Lung microvascular endothelial cell (primary cell): ENCODE data around the gene F12. TPM values are rescaled to one million over a fixed set of nuclear protein-coding genes. Genes with fewer than 3 reads are reported as not detected.
"Not testable (repeated sequence)": the region's sequence is repeated elsewhere in the genome, so short reads cannot be mapped to it uniquely, and the experiment has no call there.

Experiments
- DNase-seq, 2 donors: peaks; one replicate each; pipeline versions ENCODE4 v3.0.0 to v3.0.0-alpha.2; 2010; ENCODE audit warnings: low read depth in 2 of 2
- total RNA-seq: library from RNA; depleted of rRNA; stranded (reverse); fragments of >200 nt; gene quantifications from 2 replicates; pipeline ENCODE4 v1.2.1, GENCODE V29; 2014

F12 gene
- total RNA-seq, 1 donor from 2014 or later = 0.40 TPM

- DNase-seq = peak in 1 of 2 donors; percentile 82
These were observed 19.9 kb downstream of the F12 start for GRCh38 chr5:177389241-177390169.

- no peak for DNase-seq
These were observed 20.8 kb downstream of the F12 start for GRCh38 chr5:177388521-177389052.

GRCh38 chr5:177387405-177387804 lies 22.0 kb downstream of the F12 start:
- no peak for DNase-seq

- no peak for DNase-seq
These were observed 22.8 kb downstream of the F12 start for GRCh38 chr5:177386542-177386941.

- DNase-seq = no peak
These were observed 23.6 kb downstream of the F12 start for GRCh38 chr5:177385720-177386119.

- no peak for DNase-seq
These were observed 25.2 kb downstream of the F12 start, which contains the start of gene SLC34A1 for GRCh38 chr5:177384134-177384533. Gene SLC34A1 (plus strand): TSS chr5:177384434. CDS start chr5:177385742, 1,308 bp downstream.

- DNase-seq = no peak
These were observed 26.2 kb downstream of the F12 start for GRCh38 chr5:177383181-177383580.

GRCh38 chr5:177382423-177383029 lies 26.8 kb downstream of the F12 start:
- DNase-seq = peak; percentile 40 to 49

GRCh38 chr5:177380805-177381126 lies 28.6 kb downstream of the F12 start:
- DNase-seq = no peak

- DNase-seq = peak in 1 of 2 donors; percentile 56
These were observed 30.2 kb downstream of the F12 start for GRCh38 chr5:177378884-177379883.

- no peak for DNase-seq
These were observed 31.2 kb downstream of the F12 start for GRCh38 chr5:177377851-177378776.

- no peak for DNase-seq
These were observed 33.3 kb downstream of the F12 start for GRCh38 chr5:177376107-177376506.

- not testable (repeated sequence) for DNase-seq
These were observed 33.8 kb downstream of the F12 start for GRCh38 chr5:177375516-177375915.

- DNase-seq = no peak
These were observed 35.2 kb downstream of the F12 start for GRCh38 chr5:177374211-177374610.

GRCh38 chr5:177373806-177374205 lies 35.6 kb downstream of the F12 start:
- DNase-seq = no peak

GRCh38 chr5:177372910-177373309 lies 36.5 kb downstream of the F12 start:
- DNase-seq = no peak

- peak in 1 of 2 donors; percentile 36 for DNase-seq
These were observed 37.1 kb downstream of the F12 start for GRCh38 chr5:177372034-177372896.

- DNase-seq = no peak
These were observed 38.0 kb downstream of the F12 start for GRCh38 chr5:177371120-177372033.
